MM.1S (cell line): Measurements from ENCODE around the gene ADCK2.

ENCODE experiments used
- DNase-seq: peaks from one replicate; pipeline ENCODE4 v3.0.0-alpha.2; 2015
- H2AFZ ChIP-seq: fragments of 300-600 bp; sonication (generic); 2 replicates; pipeline ENCODE4 v1.6.0; 2016; ENCODE audit warnings: antibody characterized with exemption, low read length
- H3F3A ChIP-seq: fragments of 300-600 bp; sonication (generic); 2 replicates; pipeline ENCODE4 v1.6.1; 2016; ENCODE audit warnings: mild to moderate bottlenecking, antibody characterized with exemption, low read length, moderate library complexity, mixed read lengths; ENCODE audit not compliant: insufficient read depth
- H3K27ac ChIP-seq: fragments of 300-600 bp; sonication (generic); 2 replicates; pipeline ENCODE4 v1.5.1; 2016; ENCODE audit warnings: mild to moderate bottlenecking, low read length
- H3K27me3 ChIP-seq: fragments of 300-600 bp; sonication (generic); replicated peaks from 2 replicates; pipeline ENCODE4 v1.6.0; 2016; ENCODE audit warnings: low read length; ENCODE audit not compliant: insufficient read depth
- H3K36me3 ChIP-seq: fragments of 300-600 bp; sonication (generic); replicated peaks from 2 replicates; pipeline ENCODE4 v1.6.1; 2016; ENCODE audit warnings: mild to moderate bottlenecking, low read length, mixed read lengths; ENCODE audit not compliant: insufficient read depth
- H3K4me1 ChIP-seq: fragments of 300-600 bp; sonication (generic); 2 replicates; pipeline ENCODE4 v1.6.1; 2016; ENCODE audit warnings: low read length, mixed read lengths
- H3K4me2 ChIP-seq: fragments of 300-600 bp; sonication (generic); 2 replicates; pipeline ENCODE4 v1.6.0; 2016; ENCODE audit warnings: low read depth, low read length
- H3K4me3 ChIP-seq: fragments of 300-600 bp; sonication (generic); 2 replicates; pipeline ENCODE4 v1.5.1; 2016; ENCODE audit warnings: low read length, mixed read lengths
- H3K79me2 ChIP-seq: fragments of 300-600 bp; sonication (generic); 2 replicates; pipeline ENCODE4 v1.6.1; 2016; ENCODE audit warnings: mixed run types, low read length, mixed read lengths
- H3K9ac ChIP-seq: fragments of 300-600 bp; sonication (generic); 2 replicates; pipeline ENCODE4 v1.6.1; 2016; ENCODE audit warnings: low read length, mixed read lengths
- H3K9me2 ChIP-seq: fragments of 300-600 bp; sonication (generic); replicated peaks from 2 replicates; pipeline ENCODE4 v1.6.1; 2016; ENCODE audit warnings: mild to moderate bottlenecking, low read length, mixed read lengths; ENCODE audit not compliant: insufficient read depth
- H3K9me3 ChIP-seq: fragments of 300-600 bp; sonication (generic); replicated peaks from 2 replicates; pipeline ENCODE4 v1.6.1; 2016; ENCODE audit warnings: mild to moderate bottlenecking, low read length, mixed read lengths; ENCODE audit not compliant: insufficient read depth
- H4K20me1 ChIP-seq: fragments of 300-600 bp; sonication (generic); 2 replicates; pipeline ENCODE4 v1.6.1; 2016; ENCODE audit warnings: mild to moderate bottlenecking, low read length, moderate library complexity, mixed read lengths; ENCODE audit not compliant: insufficient read depth
- EZH2 ChIP-seq: fragments of 300-600 bp; sonication (generic); optimal IDR thresholded peaks from 2 replicates; pipeline ENCODE3; 2017; ENCODE audit warnings: low read depth, mild to moderate bottlenecking, antibody characterized with exemption, low read length, mixed read lengths
- EZH2phosphoT487 ChIP-seq: fragments of 300-600 bp; sonication (generic); IDR thresholded peaks from 2 replicates; pipeline ENCODE4 v1.6.1; 2018; ENCODE audit warnings: antibody characterized with exemption, low read length
- TF ChIP-seq, protein P1 (sequence below): fragments of 300-600 bp; sonication (generic); IDR thresholded peaks from 2 replicates; pipeline ENCODE4 v1.5.1; 2016; ENCODE audit warnings: antibody characterized with exemption, low read length, mixed read lengths

ADCK2 gene

DNA sequence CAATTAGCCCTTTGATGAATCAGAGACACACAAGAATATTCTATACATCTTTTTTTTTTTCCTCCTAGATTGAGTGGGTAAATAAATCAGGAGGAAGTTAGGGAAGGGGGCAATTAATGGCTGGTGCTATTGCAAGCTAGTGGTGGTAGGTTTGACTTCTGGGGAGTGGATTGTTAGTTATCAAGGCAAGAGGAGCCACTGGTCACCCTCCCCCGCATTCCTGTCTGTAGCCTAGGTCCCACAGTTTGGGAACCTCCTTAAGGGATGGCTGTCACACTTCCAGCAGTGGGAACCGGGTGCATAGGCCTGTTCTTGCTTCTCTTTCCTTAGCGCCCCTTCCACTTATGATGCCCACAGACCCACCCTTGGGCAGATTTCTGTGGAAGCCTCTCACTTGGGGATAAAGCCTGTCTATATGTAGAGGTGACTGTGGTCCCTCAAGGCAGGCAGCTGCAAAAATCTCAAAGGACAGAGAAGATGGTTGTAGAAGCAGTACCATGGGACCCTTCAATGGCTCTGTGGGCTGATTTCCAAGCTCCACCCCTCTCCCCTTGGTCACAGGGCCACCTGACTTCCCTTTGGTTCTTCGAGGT, 2.3 kb upstream of the ADCK2 start:
- no peak overlapping the region for H3K27ac ChIP-seq
- H4K20me1 ChIP-seq: no peaks in the 10 kb centered on the region
- no peak overlapping the region for H2AFZ ChIP-seq
- H3K36me3 ChIP-seq: no peaks in the 10 kb centered on the region
- TF ChIP-seq, protein P1, sequence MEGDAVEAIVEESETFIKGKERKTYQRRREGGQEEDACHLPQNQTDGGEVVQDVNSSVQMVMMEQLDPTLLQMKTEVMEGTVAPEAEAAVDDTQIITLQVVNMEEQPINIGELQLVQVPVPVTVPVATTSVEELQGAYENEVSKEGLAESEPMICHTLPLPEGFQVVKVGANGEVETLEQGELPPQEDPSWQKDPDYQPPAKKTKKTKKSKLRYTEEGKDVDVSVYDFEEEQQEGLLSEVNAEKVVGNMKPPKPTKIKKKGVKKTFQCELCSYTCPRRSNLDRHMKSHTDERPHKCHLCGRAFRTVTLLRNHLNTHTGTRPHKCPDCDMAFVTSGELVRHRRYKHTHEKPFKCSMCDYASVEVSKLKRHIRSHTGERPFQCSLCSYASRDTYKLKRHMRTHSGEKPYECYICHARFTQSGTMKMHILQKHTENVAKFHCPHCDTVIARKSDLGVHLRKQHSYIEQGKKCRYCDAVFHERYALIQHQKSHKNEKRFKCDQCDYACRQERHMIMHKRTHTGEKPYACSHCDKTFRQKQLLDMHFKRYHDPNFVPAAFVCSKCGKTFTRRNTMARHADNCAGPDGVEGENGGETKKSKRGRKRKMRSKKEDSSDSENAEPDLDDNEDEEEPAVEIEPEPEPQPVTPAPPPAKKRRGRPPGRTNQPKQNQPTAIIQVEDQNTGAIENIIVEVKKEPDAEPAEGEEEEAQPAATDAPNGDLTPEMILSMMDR: no peak
- TF ChIP-seq EZH2phosphoT487 (no peak), EZH2 (no peak)
- H3K4me2 ChIP-seq: no peak overlapping the region
- no peak overlapping the region for H3K4me3 ChIP-seq
- H3K27me3 ChIP-seq: no peaks in the 10 kb centered on the region
- H3K9me2 ChIP-seq: no peaks in the 10 kb centered on the region
- no peaks in the 10 kb centered on the region for H3K9me3 ChIP-seq
- H3K4me1 ChIP-seq: peaks cover 23% of the 10 kb centered on the region
- H3K79me2 ChIP-seq: no peaks in the 10 kb centered on the region
- peaks cover 17% of the 10 kb centered on the region for H3F3A ChIP-seq
- H3K9ac ChIP-seq: no peak overlapping the region
- DNase-seq: no peak

- Histone ChIP-seq H3K9me2 (no peaks in the 10 kb centered on the region), H3F3A (peaks cover 28% of the 10 kb centered on the region), H3K27ac (no peak overlapping the region), H3K4me2 (peak overlapping the region; percentile 51; the same call in 1 of the 2 replicates), H3K4me1 (peaks cover 38% of the 10 kb centered on the region), H4K20me1 (no peaks in the 10 kb centered on the region), H2AFZ (peak overlapping the region; percentile 54), H3K79me2 (no peaks in the 10 kb centered on the region), H3K36me3 (no peaks in the 10 kb centered on the region), H3K4me3 (peak overlapping the region; percentile 38; the same call in 1 of the 2 replicates), H3K9ac (no peak overlapping the region), H3K27me3 (no peaks in the 10 kb centered on the region), H3K9me3 (no peaks in the 10 kb centered on the region)
- DNase-seq: no peak
- no peak for TF ChIP-seq EZH2phosphoT487
- TF ChIP-seq, protein P1: no peak
- TF ChIP-seq EZH2: no peak
Measured at GRCh38 chr7:140671966-140672365, 779 bp upstream of the ADCK2 start.

- H4K20me1 ChIP-seq: no peaks in the 10 kb centered on the region
- H3K36me3 ChIP-seq: no peaks in the 10 kb centered on the region
- H3K9me2 ChIP-seq: no peaks in the 10 kb centered on the region
- H3K79me2 ChIP-seq: no peaks in the 10 kb centered on the region
- H3K9me3 ChIP-seq: no peaks in the 10 kb centered on the region
- H3K9ac ChIP-seq: peak overlapping the region; percentile 75
- H3K4me3 ChIP-seq: peak overlapping the region; percentile 68
- DNase-seq: peak; percentile 75
- no peaks in the 10 kb centered on the region for H3K27me3 ChIP-seq
- TF ChIP-seq EZH2phosphoT487 (no peak), EZH2 (no peak)
- TF ChIP-seq, protein P1: no peak
- peaks cover 38% of the 10 kb centered on the region for H3K4me1 ChIP-seq
- peak overlapping the region; percentile 95 for H3K4me2 ChIP-seq
- H3K27ac ChIP-seq: peak overlapping the region; percentile 74; the same call in 1 of the 2 replicates
- peak overlapping the region; percentile 60 for H2AFZ ChIP-seq
- H3F3A ChIP-seq: peaks cover 28% of the 10 kb centered on the region
Measured at GRCh38 chr7:140673063-140673773, 473 bp downstream of the ADCK2 start.
